Measurements from ENCODE around the gene GNS. TPM values are rescaled to one million over a fixed set of nuclear protein-coding genes. Genes with fewer than 3 reads are reported as not detected.

Gene GNS
- total and polyA plus RNA-seq, 2 of the 13 experiments (the other 11 are each of a cell fraction or from before 2014, with no cell fraction given) = 49.8 to 51.0 TPM

DNA sequence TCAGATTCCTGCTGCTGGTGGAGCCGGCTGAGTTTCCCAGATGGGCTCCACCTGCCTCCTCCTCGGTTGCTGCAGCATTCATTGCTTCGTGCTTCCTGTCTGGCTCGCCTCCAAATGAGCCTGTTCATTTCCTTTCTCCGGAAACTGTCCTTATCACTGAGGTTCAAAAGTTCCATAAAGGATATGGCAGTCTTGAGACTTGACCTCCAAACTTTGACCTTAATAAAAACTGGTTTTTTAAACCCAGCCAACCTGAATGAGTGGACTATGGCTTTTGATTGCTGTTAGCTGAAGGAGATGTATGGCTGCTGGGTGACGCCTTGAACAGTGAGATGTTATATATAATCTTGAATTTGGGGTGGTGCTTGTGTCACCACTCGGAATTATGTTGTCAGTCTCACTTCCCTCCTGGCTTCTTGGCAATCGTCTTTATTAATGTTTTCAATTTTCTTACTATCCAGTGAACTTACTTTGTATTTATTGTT lies 86.2 kb downstream of the GNS start (continued):
- TF ChIP-seq, protein P1, sequence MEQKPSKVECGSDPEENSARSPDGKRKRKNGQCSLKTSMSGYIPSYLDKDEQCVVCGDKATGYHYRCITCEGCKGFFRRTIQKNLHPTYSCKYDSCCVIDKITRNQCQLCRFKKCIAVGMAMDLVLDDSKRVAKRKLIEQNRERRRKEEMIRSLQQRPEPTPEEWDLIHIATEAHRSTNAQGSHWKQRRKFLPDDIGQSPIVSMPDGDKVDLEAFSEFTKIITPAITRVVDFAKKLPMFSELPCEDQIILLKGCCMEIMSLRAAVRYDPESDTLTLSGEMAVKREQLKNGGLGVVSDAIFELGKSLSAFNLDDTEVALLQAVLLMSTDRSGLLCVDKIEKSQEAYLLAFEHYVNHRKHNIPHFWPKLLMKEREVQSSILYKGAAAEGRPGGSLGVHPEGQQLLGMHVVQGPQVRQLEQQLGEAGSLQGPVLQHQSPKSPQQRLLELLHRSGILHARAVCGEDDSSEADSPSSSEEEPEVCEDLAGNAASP (CRISPR knock-in tag; IDR thresholded peaks at IDR 0.05; ENCODE audit: borderline replicate concordance) = 0 out of 2 replicates have a peak, but pooled peaks have one; percentile 21
- TF ChIP-seq, protein P2, sequence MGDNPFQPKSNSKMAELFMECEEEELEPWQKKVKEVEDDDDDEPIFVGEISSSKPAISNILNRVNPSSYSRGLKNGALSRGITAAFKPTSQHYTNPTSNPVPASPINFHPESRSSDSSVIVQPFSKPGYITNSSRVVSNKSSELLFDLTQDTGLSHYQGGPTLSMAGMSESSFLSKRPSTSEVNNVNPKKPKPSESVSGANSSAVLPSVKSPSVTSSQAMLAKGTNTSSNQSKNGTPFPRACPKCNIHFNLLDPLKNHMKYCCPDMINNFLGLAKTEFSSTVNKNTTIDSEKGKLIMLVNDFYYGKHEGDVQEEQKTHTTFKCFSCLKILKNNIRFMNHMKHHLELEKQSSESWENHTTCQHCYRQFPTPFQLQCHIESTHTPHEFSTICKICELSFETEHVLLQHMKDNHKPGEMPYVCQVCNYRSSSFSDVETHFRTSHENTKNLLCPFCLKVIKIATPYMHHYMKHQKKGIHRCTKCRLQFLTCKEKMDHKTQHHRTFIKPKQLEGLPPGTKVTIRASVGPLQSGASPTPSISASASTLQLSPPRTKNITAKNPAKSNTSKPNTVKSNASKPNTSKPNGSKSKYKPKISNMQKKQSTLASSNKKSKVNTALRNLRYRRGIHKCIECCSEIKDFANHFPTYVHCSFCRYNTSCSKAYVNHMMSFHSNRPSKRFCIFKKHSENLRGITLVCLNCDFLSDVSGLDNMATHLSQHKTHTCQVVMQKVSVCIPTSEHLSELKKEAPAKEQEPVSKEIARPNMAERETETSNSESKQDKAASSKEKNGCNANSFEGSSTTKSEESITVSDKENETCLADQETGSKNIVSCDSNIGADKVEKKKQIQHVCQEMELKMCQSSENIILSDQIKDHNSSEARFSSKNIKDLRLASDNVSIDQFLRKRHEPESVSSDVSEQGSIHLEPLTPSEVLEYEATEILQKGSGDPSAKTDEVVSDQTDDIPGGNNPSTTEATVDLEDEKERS (CRISPR knock-in tag; IDR thresholded peaks at IDR 0.05) = peak; percentile 35; the same call in 1 of the 2 replicates
- TF ChIP-seq HNF4G (IDR thresholded peaks at IDR 0.05; ENCODE audit: borderline replicate concordance, low read depth, low read length) = no peak
- TF ChIP-seq HNF4G (CRISPR knock-in tag; IDR thresholded peaks at IDR 0.05; ENCODE audit: borderline replicate concordance, low read depth) = no peak; the same call in 1 of the 2 replicates
- no peak for TF ChIP-seq ZNF282 (IDR thresholded peaks at IDR 0.05; ENCODE audit: partially characterized antibody)
- TF ChIP-seq ZNF614 (CRISPR knock-in tag; IDR thresholded peaks at IDR 0.05; ENCODE audit: borderline replicate concordance) = peak; percentile 44; the same call in 1 of the 2 replicates
- no peak for TF ChIP-seq ZNF713 (CRISPR knock-in tag; IDR thresholded peaks at IDR 0.05)
- no peak for TF ChIP-seq ZNF629 (CRISPR knock-in tag; conservative IDR thresholded peaks at IDR 0.05)
- TF ChIP-seq, protein P3, sequence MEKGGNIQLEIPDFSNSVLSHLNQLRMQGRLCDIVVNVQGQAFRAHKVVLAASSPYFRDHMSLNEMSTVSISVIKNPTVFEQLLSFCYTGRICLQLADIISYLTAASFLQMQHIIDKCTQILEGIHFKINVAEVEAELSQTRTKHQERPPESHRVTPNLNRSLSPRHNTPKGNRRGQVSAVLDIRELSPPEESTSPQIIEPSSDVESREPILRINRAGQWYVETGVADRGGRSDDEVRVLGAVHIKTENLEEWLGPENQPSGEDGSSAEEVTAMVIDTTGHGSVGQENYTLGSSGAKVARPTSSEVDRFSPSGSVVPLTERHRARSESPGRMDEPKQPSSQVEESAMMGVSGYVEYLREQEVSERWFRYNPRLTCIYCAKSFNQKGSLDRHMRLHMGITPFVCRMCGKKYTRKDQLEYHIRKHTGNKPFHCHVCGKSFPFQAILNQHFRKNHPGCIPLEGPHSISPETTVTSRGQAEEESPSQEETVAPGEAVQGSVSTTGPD (CRISPR knock-in tag; IDR thresholded peaks at IDR 0.05) = no peak
- no peak for TF ChIP-seq TAF1 (CRISPR knock-in tag; IDR thresholded peaks at IDR 0.05)
- TF ChIP-seq, protein P4, sequence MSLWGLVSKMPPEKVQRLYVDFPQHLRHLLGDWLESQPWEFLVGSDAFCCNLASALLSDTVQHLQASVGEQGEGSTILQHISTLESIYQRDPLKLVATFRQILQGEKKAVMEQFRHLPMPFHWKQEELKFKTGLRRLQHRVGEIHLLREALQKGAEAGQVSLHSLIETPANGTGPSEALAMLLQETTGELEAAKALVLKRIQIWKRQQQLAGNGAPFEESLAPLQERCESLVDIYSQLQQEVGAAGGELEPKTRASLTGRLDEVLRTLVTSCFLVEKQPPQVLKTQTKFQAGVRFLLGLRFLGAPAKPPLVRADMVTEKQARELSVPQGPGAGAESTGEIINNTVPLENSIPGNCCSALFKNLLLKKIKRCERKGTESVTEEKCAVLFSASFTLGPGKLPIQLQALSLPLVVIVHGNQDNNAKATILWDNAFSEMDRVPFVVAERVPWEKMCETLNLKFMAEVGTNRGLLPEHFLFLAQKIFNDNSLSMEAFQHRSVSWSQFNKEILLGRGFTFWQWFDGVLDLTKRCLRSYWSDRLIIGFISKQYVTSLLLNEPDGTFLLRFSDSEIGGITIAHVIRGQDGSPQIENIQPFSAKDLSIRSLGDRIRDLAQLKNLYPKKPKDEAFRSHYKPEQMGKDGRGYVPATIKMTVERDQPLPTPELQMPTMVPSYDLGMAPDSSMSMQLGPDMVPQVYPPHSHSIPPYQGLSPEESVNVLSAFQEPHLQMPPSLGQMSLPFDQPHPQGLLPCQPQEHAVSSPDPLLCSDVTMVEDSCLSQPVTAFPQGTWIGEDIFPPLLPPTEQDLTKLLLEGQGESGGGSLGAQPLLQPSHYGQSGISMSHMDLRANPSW (CRISPR knock-in tag; IDR thresholded peaks at IDR 0.05; ENCODE audit: borderline replicate concordance) = no peak
- 0 out of 2 replicates have a peak, but pooled peaks have one; percentile 21 for TF ChIP-seq NCOR1 (IDR thresholded peaks at IDR 0.05; ENCODE audit: borderline replicate concordance, low read length)
- no peak for TF ChIP-seq ZNF224 (CRISPR knock-in tag; IDR thresholded peaks at IDR 0.05)
- no peak for TF ChIP-seq SYNCRIP (IDR thresholded peaks at IDR 0.05; ENCODE audit: insufficient read depth, low read depth, low read length)
- TF ChIP-seq ATF7-NPFF (CRISPR knock-in tag; IDR thresholded peaks at IDR 0.05; ENCODE audit: low read depth) = 0 out of 2 replicates have a peak, but pooled peaks have one; percentile 28
- TF ChIP-seq THAP11 (CRISPR knock-in tag; IDR thresholded peaks at IDR 0.05) = peak; percentile 23; the same call in 1 of the 2 replicates
- no peak for TF ChIP-seq ZMYM3 (CRISPR knock-in tag; IDR thresholded peaks at IDR 0.05)
- TF ChIP-seq ZNF567 (CRISPR knock-in tag; IDR thresholded peaks at IDR 0.05; ENCODE audit: borderline replicate concordance) = no peak
- no peak for TF ChIP-seq SOX13 (IDR thresholded peaks at IDR 0.05)
- TF ChIP-seq SOX13 (CRISPR knock-in tag; conservative IDR thresholded peaks at IDR 0.05 in 1 of 2, IDR thresholded peaks at IDR 0.05 in 1 of 2) = no peak

Data from HepG2 (cell line).